Raji (cell line): ENCODE results near the gene PDGFD.

Experiments
- POLR2A ChIP-seq: IDR thresholded peaks from 2 replicates; pipeline ENCODE4 v1.6.1; 2011; ENCODE audit warnings: low read depth, low read length, control low read depth; ENCODE audit not compliant: insufficient read depth

Gene PDGFD

GRCh38 chr11:104122011-104122635 is 41.8 kb downstream of the PDGFD start:
- TF ChIP-seq POLR2A = no peak

DNA sequence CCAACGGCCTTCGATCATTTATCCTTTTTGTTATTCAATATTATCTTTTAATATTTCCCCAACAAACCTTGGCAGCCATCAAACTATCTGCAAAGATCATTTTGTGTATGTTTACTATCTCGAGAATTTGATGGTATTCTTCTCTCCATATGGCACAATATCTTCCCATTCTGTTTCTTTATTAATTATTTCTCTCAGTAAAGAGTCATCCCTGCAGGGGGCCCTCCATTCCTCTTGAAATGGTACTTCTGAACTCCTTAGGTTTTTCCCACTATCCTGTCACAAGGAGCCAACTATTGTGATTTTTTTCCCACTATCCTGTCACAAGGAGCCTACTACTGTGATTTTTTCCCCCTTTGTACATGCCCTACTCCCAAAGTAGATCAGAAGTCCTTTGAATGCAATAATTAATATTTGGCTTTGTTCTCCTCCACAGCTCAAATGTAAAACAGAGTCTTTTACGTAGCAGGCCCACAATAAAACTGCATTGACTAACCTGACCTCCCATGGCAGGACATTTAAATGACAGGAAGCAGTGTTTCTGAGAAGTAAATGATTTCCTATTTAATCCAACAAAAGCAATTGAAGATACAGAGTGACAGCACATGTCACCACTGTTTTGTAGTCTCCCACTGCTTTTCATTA is 43.3 kb downstream of the PDGFD start:
- TF ChIP-seq POLR2A = no peak

DNA sequence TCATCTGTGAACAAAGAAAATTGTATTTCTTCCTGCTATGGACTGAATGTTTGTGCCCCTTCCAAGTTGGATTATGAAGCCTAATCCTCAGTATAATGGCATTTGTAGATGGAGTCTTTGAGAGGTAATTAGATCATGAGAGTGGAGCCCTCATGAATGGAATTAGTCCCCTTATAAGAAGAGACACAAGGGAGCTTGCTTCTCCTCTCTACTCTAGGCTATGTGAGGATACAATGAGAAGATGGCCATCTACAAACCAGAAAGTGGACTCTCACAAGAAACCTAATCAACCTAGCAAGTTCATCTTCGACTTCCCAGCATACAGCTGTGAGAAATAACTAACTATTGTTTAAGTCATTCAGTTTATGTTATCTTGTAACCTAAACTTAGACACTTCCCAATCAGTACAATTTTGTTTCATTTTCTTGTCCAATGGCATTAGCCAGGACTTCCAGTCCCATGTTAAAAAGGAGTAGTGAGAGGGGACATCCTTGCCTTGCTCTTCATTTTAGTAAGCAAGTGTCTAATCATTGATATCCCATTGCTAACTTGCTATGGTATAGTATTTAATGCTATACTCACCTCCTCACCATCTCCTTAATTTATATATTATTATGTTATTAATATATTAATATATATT is 45.7 kb downstream of the PDGFD start:
- no peak for TF ChIP-seq POLR2A

GRCh38 chr11:104113541-104113940 is 50.4 kb downstream of the PDGFD start:
- TF ChIP-seq POLR2A = no peak

GRCh38 chr11:104106136-104106754 is 57.7 kb downstream of the PDGFD start:
- no peak for TF ChIP-seq POLR2A

- TF ChIP-seq POLR2A = no peak
These were observed 58.8 kb downstream of the PDGFD start for GRCh38 chr11:104105155-104105554.

DNA sequence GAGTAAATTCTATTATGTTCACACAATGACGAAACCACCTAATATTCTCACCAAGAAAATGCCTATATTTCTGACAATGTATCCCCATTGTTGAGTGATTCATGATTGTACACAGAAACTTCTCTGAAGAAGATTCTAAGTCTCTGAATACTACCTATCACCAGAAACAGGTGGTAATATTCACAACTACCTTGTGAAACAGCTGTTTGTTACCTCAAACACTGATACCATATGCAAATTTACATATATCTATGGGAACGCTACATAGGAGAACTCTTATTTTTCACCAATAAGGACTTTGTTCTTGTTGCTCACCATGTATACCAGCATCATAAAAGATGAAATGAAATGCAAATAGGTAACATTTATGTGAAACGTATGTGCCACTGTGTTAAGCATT is 59.3 kb downstream of the PDGFD start:
- no peak for TF ChIP-seq POLR2A

GRCh38 chr11:104104201-104104600 is 59.7 kb downstream of the PDGFD start:
- no peak for TF ChIP-seq POLR2A

DNA sequence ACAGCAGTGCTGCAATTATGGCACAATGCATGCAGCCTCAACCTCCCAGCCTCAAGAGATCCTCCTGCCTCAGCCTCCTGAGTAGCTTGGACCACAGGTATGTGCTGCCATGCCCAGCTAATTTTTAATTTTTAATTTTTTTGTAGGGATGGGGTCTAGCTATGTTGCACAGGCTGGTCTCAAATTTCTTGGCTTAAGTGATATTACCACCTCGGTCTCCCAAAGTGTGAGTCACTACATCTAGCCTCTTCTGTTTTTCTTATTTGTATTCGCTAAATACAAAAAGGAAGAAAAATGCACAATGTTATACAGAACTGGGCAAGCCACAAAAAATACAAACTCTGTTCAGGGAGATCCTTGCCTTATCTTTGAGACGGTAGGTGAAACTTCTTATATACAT is 65.4 kb downstream of the PDGFD start:
- no peak for TF ChIP-seq POLR2A

DNA sequence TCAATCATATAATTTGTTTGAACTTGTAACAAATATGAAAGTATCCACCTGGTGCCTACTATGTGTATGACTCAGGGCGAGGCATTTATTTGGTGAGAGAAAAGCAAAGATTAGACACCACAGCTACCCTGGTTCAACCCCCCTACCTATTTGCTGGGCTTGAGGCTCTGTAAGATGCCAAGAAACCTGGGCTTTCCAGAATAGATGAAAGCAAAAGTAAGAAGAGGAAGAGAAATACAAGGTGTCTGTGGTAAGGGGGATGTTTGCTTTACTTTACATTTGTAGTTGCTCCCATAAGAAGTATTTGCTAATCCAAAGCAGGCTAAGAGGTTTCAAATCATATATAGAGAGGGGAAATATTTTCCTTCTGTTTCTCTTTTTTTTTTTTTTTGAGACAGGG is 65.8 kb downstream of the PDGFD start:
- TF ChIP-seq POLR2A = no peak

- TF ChIP-seq POLR2A = no peak
These were observed 67.0 kb downstream of the PDGFD start for GRCh38 chr11:104096900-104097299.

DNA sequence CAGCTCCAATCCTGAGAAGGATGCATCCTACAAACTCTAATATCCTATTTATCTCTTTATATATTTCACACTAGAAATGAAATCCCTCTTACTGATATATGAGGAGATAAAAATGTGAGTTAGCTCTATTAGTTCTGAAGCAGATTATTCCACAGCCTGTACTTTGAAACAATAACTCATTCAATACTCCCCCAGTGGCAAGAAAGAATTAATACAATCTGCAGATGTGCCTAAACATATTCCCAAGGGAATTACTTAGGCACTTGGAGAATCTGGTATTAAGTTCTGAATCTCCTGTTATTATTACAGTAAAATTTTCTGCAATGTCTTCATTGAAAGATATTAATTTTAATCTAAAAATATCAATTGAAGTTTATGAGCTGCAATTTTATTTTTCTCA is 68.2 kb downstream of the PDGFD start:
- TF ChIP-seq POLR2A = no peak

DNA sequence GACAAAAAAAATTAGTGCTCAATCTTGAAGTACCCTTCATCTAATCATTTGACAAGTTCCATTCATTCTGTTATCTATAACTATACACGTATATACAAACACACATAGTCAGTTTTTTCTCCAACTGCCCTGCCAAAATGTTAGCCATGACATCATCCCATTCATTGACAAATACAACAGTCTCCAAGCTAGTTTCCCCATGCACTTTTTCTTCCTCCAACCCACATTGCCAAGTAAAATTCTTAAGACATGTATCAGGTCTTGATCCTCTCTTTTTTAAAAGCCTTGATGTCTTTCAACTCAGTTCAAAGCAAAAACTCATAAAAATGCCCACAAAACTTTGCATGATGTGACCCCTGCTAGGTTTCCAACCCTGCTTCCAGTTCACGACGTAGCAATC is 69.4 kb downstream of the PDGFD start:
- TF ChIP-seq POLR2A = no peak

DNA sequence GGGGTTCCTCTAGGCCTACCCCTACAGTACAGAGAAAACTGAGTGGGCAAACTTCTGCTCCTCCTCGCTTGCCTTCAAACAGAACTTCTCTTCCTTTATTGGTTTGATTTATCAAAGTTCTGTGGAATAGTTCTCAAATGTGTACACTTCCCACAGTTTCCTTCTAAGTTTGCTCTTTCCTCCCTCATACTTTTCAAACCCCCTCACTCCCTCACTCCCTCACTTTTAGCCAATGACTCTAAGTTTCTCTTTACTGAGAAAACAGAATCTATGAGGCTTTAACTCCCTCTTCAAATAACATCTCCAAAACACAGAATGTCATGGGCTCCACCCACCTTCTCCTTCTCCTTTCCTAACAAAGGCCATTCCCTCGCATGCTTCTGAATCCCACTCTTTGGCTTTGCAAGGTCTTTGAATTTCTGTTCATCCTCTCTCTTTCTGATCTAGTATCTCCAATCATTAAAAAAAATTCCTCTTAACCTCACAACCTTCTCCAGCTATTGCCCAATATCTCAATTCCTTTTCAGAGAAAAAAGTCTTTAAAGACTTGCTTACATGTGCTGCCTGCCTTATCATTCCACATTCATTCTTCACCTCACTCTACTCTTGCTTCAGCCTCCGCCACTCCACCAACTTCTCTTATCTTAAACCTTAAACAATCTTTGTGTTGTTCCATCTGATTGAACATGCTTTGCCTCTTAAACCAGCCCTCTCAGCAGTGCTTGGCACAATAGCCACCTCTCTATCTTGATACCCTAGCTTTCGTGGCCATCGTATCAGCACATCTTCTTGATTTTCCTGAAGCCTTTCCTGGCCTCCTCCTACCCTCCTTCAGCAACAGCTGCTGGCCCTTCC is 70.3 kb downstream of the PDGFD start:
- no peak for TF ChIP-seq POLR2A

DNA sequence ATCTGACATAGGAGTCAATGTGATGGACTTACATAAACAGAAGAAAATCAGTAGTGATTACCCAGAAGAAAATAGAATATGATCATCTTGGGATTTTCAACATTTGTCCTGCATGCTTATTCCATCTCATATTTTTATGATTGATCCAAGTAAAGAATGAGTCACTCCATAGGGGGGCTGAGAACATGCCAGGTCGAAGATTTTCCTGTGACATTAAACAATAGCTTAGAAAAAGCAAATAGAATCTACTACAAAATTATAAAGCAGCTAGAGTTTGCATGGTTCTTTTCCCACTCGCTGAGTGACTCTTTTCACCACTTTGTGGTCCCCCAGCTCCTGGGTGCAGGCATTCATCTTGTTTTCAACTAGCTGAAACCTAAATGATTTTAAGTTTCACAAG is 71.2 kb downstream of the PDGFD start:
- no peak for TF ChIP-seq POLR2A

DNA sequence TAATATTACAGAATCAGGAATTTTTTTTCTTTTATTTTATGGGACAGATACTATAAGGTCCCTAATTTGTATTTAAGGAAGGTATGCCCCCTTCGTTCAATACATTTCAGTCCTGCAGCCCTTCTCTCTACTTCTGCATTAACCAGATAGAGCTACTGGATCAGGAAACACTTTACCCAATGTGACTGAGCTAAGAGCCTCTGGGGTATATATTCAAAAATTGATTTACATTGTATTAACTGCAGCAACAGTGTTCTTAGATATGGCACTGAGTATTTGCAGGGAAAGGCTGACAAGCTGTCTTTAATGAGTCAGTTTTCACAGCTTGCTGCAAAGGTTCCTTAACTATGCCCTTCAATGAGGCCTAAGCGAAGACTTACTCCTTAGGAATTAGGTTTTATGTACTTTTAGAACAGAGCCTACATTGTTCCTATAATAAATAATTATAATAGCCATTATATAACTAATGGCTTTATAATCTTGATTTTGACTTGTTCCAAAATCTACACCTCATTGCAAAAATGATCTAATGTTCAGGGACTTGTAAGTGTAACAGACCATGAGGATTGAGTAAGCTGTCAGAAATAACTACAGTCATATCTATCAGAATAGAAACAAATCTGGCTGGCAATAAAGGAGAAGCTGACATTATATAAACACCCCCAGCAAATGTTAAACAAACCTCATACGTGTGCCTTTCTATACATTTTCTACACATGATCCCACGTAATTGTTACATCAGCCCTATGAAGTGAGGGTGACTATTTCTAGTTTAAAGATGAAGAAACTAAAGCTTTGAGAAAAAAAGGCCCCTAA is 72.5 kb downstream of the PDGFD start:
- TF ChIP-seq POLR2A = no peak
